Sigmoid colon (tissue), 4 donors: ENCODE data around the gene ERVFRD-1.

ENCODE experiments used
- EP300 ChIP-seq, 4 donors: sonication (generic); formaldehyde crosslinking; IDR thresholded peaks; one replicate each; pipeline ENCODE4 v1.6.1; 2017; ENCODE audit warnings: antibody characterized with exemption in 4 of 4
- POLR2A ChIP-seq, 2 donors: fragments of 450-650 bp; IDR thresholded peaks; one replicate each; pipeline ENCODE4 v1.6.1; 2016; ENCODE audit warnings: antibody characterized with exemption in 2 of 2, mild to moderate bottlenecking in 2 of 2, moderate library complexity in 2 of 2
- TF ChIP-seq, protein P1 (sequence below), 4 experiments: fragments of 450-650 bp in 3 of 4; fragments of 200-600 bp in 1 of 4; IDR thresholded peaks; one replicate each; pipeline ENCODE4 v1.5.1; 2016 to 2019; ENCODE audit warnings: antibody characterized with exemption in 4 of 4, mild to moderate bottlenecking in 3 of 4, moderate library complexity in 2 of 4

GRCh38 chr6:11142296-11143027 lies 30.9 kb upstream of the ERVFRD-1 start:
- no peak for TF ChIP-seq POLR2A (IDR thresholded peaks at IDR 0.05)
- TF ChIP-seq, protein P1, sequence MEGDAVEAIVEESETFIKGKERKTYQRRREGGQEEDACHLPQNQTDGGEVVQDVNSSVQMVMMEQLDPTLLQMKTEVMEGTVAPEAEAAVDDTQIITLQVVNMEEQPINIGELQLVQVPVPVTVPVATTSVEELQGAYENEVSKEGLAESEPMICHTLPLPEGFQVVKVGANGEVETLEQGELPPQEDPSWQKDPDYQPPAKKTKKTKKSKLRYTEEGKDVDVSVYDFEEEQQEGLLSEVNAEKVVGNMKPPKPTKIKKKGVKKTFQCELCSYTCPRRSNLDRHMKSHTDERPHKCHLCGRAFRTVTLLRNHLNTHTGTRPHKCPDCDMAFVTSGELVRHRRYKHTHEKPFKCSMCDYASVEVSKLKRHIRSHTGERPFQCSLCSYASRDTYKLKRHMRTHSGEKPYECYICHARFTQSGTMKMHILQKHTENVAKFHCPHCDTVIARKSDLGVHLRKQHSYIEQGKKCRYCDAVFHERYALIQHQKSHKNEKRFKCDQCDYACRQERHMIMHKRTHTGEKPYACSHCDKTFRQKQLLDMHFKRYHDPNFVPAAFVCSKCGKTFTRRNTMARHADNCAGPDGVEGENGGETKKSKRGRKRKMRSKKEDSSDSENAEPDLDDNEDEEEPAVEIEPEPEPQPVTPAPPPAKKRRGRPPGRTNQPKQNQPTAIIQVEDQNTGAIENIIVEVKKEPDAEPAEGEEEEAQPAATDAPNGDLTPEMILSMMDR (IDR thresholded peaks at IDR 0.05): no peak
- no peak for TF ChIP-seq EP300 (IDR thresholded peaks at IDR 0.05)
